ENCODE results near the gene GTPBP2. TPM values are rescaled to one million over a fixed set of nuclear protein-coding genes. Genes with fewer than 3 reads are reported as not detected.
A peak's percentile ranks its signal among the peaks of the same experiment; 100 is the strongest.

Gene GTPBP2
- total and polyA plus RNA-seq, 2 of the 13 experiments (the other 11 are each of a cell fraction or from before 2014, with no cell fraction given) = 26.9 to 88.2 TPM

GRCh38 chr6:43629505-43630300 lies 639 bp upstream of the GTPBP2 start (continued):
- peak; percentile 90; the same call in 1 of the 2 replicates for TF ChIP-seq NFAT5 (CRISPR knock-in tag; IDR thresholded peaks at IDR 0.05)
- TF ChIP-seq ZNF713 (CRISPR knock-in tag; IDR thresholded peaks at IDR 0.05) = no peak
- TF ChIP-seq PAWR (CRISPR knock-in tag; IDR thresholded peaks at IDR 0.05; ENCODE audit: borderline replicate concordance) = 0 out of 2 replicates have a peak, but pooled peaks have one; percentile 94
- peak; percentile 74 for TF ChIP-seq ZNF143 (CRISPR knock-in tag; IDR thresholded peaks at IDR 0.05)
- no peak for TF ChIP-seq SPEN (CRISPR knock-in tag; IDR thresholded peaks at IDR 0.05; ENCODE audit: low read depth)
- TF ChIP-seq ZFP82 (CRISPR knock-in tag; IDR thresholded peaks at IDR 0.05; ENCODE audit: borderline replicate concordance) = no peak
- TF ChIP-seq ZFP36L1 (CRISPR knock-in tag; IDR thresholded peaks at IDR 0.05) = no peak; the same call in 1 of the 2 replicates
- 0 out of 2 replicates have a peak, but pooled peaks have one; percentile 8 for TF ChIP-seq ZNF609 (CRISPR knock-in tag; IDR thresholded peaks at IDR 0.05; ENCODE audit: borderline replicate concordance)
- no peak for TF ChIP-seq CHD2 (IDR thresholded peaks at IDR 0.05; ENCODE audit: low read depth, low read length)
- peak; percentile 82 for TF ChIP-seq ZMYM4 (CRISPR knock-in tag; IDR thresholded peaks at IDR 0.05)
- no peak for TF ChIP-seq MZF1 (CRISPR knock-in tag; IDR thresholded peaks at IDR 0.05; ENCODE audit: borderline replicate concordance)
- TF ChIP-seq ZNF639 (CRISPR knock-in tag; conservative IDR thresholded peaks at IDR 0.05) = peak; percentile 17
- peak; percentile 43; the same call in 1 of the 2 replicates for TF ChIP-seq CBFB (CRISPR knock-in tag; IDR thresholded peaks at IDR 0.05)
- TF ChIP-seq ZNF235 (CRISPR knock-in tag; IDR thresholded peaks at IDR 0.05; ENCODE audit: borderline replicate concordance) = peak; percentile 92
- TF ChIP-seq SYNCRIP (IDR thresholded peaks at IDR 0.05; ENCODE audit: insufficient read depth, low read depth, low read length) = no peak
- TF ChIP-seq ZSCAN12 (CRISPR knock-in tag; IDR thresholded peaks at IDR 0.05) = peak; percentile 88
